Measurements from ENCODE around the gene GULP1.

The GULP1 gene

DNA sequence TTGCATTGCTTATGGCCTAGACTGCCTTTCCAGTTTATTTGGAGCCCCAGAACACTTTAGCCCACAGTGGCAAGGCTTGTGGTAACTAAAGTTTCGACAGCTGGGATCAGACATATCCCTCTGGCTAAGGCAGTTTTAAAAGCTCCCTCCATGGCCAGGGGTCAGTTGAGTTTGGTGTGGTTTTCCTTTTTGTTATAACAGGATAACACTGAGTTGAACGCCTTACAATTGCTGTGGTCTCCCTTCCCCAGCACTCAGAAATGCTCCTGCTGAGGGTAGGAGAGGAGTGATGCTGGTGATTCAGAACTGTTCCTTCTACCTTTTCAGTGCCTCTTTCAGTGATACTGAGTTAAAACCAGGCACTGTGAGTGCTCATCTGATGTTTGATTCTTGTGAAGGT lies 182.6 kb downstream of the GULP1 start:
- DNase-seq (ENCODE audit: low spot score) = no peak

GRCh38 chr2:188475945-188476344 lies 184.3 kb downstream of the GULP1 start:
- no peak for DNase-seq (ENCODE audit: low spot score)

- DNase-seq (ENCODE audit: low spot score) = no peak
These were observed 186.0 kb downstream of the GULP1 start for GRCh38 chr2:188477564-188478103.

GRCh38 chr2:188478724-188479123 lies 187.1 kb downstream of the GULP1 start:
- no peak for DNase-seq (ENCODE audit: low spot score)

- no peak for DNase-seq (ENCODE audit: low spot score)
These were observed 189.8 kb downstream of the GULP1 start for GRCh38 chr2:188481474-188481873.

DNA sequence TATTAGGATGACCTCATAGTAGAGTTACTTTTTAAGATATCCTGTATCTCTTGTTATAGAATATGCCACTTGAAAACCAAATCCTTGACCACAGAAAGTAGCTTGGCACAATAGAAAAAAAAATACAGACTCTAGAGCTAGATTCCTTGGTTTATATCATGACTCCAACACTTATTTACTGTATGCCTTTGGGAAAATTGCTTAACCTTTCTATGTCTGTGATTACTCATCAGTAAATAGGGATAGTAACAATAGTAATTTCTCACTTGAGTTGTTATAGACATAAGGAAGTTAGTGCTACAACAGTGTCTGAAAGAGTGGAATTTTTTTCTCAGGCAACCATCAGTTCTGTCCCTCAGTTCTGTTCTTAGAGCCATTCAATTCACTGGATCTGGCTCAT lies 193.8 kb downstream of the GULP1 start:
- no peak for DNase-seq (ENCODE audit: low spot score)

- DNase-seq (ENCODE audit: low spot score) = no peak
These were observed 201.1 kb downstream of the GULP1 start for GRCh38 chr2:188492751-188493150.

GRCh38 chr2:188494906-188495305 lies 203.2 kb downstream of the GULP1 start:
- DNase-seq (ENCODE audit: low spot score) = no peak

GRCh38 chr2:188495969-188496431 lies 204.3 kb downstream of the GULP1 start:
- DNase-seq (ENCODE audit: low spot score) = no peak

GRCh38 chr2:188497726-188498125 lies 206.1 kb downstream of the GULP1 start:
- DNase-seq (ENCODE audit: low spot score) = no peak

GRCh38 chr2:188503975-188504374 lies 212.3 kb downstream of the GULP1 start:
- DNase-seq (ENCODE audit: low spot score) = no peak

- no peak for DNase-seq (ENCODE audit: low spot score)
These were observed 215.2 kb downstream of the GULP1 start for GRCh38 chr2:188506843-188507242.

DNA sequence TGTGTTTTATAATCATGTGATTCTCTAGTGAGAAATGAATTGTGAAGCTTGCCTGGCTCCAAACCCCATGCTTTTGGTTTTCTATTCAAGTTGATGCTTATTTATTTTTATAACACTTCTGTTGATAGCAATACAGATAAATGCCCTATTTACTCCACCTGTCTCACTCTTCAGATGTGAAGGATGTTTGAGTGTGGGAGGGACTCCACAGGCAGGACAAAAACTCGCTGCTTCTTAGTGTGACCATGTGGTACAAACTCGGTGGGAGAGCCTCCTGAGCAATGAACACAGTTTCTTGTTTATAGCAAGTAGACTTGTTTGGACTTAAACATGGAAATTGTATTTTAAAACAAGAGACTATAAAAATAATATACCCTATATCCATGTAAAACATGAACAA lies 219.7 kb downstream of the GULP1 start:
- no peak for DNase-seq (ENCODE audit: low spot score)

DNA sequence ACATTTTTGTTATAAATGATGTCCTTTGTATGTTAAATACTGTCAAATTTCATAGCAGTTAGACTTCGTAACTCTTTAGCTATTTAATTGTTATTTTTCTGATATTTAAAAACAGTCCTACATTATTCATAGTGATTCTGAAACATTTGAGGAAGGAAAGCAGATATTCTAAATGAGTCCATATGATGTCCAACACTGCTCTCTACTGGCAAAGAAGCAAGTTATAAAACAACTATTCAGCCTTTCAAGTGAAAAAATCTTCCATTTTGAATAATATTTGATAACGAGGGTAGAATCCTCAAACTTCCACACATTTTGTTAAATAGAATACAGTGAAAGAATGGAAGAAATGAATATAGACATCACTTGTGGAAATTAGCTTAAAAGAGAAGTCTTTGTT lies 220.8 kb downstream of the GULP1 start:
- DNase-seq (ENCODE audit: low spot score) = no peak

DNA sequence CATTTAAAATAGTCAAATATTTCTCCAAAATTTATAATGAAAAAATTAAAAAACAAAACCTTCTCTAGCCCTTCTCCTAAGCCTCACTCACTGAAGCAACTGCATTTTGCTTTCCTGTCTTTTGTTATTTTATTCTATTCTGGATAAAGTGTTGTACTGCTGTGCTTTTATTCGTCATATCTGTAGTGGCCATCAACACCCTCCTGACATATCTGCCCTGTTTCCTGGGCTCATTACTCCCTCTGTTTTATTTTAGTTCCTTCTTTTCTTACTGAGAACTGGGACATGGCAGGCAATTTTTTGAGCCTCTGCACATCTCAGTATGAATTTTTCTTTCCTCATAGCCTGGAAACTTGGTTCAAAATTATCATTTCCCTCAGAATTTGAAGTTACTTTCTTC lies 224.2 kb downstream of the GULP1 start:
- DNase-seq (ENCODE audit: low spot score) = no peak

GRCh38 chr2:188517549-188518215 lies 226.0 kb downstream of the GULP1 start:
- DNase-seq (ENCODE audit: low spot score) = no peak

- DNase-seq (ENCODE audit: low spot score) = no peak
These were observed 226.7 kb downstream of the GULP1 start for GRCh38 chr2:188518381-188518780.

DNA sequence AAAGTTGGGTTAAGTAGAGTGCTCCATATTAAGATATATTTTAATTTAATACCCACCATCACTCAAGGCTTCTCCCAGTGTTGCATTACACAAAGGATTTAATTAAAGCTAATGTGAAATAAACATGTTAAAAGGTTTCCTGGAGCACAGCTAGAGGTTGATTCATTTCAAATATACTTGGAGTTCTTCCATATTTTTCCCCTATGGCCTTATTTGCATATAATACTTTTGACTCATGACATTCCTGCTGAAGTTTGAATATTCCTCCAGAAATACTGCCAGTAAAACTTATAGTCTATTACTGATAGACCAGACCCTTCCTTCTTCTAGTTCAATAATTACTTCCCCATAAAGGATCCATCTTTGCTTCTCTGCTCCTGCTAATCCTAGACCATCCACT lies 227.5 kb downstream of the GULP1 start:
- no peak for DNase-seq (ENCODE audit: low spot score)

DNA sequence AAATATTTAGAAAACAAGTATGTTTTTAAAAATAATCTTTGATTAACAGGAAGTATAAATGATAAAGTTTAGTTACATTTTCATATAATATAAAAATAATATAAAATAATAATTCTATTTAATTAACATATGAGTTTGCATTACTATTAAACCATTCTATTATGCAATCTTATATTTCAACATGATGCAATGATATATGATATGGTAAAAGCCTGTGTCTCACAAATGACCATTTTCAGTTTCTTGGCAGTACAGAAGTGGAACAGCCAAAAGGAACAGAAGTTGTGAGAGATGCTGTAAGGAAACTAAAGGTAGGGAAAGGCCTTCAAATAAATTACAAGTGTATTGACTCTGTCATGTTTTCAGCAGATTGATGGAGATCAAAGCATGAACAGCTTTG lies 230.8 kb downstream of the GULP1 start:
- DNase-seq (ENCODE audit: low spot score) = no peak

- no peak for DNase-seq (ENCODE audit: low spot score)
These were observed 232.2 kb downstream of the GULP1 start for GRCh38 chr2:188523919-188524318.

DNA sequence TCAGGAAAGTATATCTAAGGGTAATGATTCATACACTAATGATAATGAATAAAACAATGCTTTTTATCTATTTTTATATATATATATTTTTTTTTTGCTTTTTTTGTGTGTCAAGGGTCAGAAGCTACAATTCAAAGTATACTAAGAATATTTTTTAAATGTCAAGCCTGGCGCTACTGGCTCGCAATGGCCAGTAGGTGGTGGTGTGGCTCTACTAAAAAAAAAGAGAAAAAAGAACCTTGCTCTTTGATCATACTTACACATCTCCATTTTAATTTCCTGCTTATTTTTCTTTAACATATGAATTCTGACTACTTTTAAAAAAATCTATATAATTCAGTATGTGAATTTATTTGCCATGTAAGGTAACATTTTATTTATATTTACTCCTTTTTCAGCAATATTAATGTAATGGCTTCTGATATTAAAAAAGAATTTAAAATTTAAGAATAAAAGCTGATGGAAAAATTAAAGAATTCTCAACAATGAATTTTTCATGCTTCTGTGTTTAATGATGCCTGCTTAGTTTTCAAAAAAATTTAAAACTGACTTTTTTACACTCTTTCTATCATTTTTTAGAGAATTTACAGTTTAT lies 232.9 kb downstream of the GULP1 start:
- no peak for DNase-seq (ENCODE audit: low spot score)

DNA sequence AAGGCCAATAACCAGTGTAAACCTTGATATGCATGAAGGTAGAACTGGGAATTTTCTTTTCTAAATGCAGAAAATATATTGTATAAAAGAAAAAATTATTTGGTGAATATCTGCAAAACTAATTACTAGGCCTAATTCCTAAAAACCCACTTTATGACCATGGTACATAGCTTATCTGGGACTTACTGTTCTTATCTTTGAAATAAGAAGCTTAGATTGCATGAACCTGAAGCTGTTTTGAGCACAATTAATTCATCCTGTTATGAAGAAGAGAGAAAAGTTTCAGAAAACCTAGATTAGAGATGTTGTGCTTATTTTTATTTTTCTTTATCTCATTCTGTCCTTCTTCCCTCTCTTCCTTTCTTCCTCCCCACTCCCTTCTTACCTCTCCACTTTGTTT lies 235.0 kb downstream of the GULP1 start:
- no peak for DNase-seq (ENCODE audit: low spot score)

GRCh38 chr2:188527141-188527540 lies 235.5 kb downstream of the GULP1 start:
- no peak for DNase-seq (ENCODE audit: low spot score)

GRCh38 chr2:188527581-188527993 lies 235.9 kb downstream of the GULP1 start:
- no peak for DNase-seq (ENCODE audit: low spot score)
